HCT116 (cell line): ENCODE results near the gene IGF2R.

ENCODE experiments used
- CTCF ChIP-seq, 3 experiments: fragments of 200-600 bp in 1 of 3; sonication (generic) in 1 of 3; IDR thresholded peaks in 2 of 3; conservative IDR thresholded peaks in 1 of 3; 2 replicates each; pipeline ENCODE4 v1.5.1; 2012 to 2017; ENCODE audit warnings: low read depth in 2 of 3, low read length in 2 of 3, antibody characterized with exemption in 1 of 3, borderline replicate concordance in 1 of 3, control low read depth in 1 of 3, mild to moderate bottlenecking in 1 of 3, mixed read lengths in 1 of 3, mixed run types in 1 of 3, moderate library complexity in 1 of 3; ENCODE audit not compliant: insufficient read depth in 1 of 3
- EZH2 ChIP-seq: fragments of 200-600 bp; sonication (generic); IDR thresholded peaks from 2 replicates; pipeline ENCODE4 v1.6.1; 2017; ENCODE audit warnings: antibody characterized with exemption, mixed run types
- EZH2phosphoT487 ChIP-seq: fragments of 200-600 bp; IDR thresholded peaks from 2 replicates; pipeline ENCODE4 v1.6.1; 2018; ENCODE audit warnings: antibody characterized with exemption, borderline replicate concordance
- POLR2A ChIP-seq: IDR thresholded peaks from 2 replicates; pipeline ENCODE4 v1.7.0; 2011; ENCODE audit warnings: borderline replicate concordance; ENCODE audit not compliant: insufficient read depth, insufficient read length; ENCODE audit errors: extremely low read depth
- RAD21 ChIP-seq: IDR thresholded peaks from 2 replicates; pipeline ENCODE4 v1.6.1; 2012; ENCODE audit warnings: low read depth, mild to moderate bottlenecking
- SIN3A ChIP-seq: IDR thresholded peaks from 2 replicates; pipeline ENCODE4 v1.6.1; 2012; ENCODE audit warnings: low read depth
- ZFX ChIP-seq: fragments of 450-650 bp; IDR thresholded peaks from 2 replicates; pipeline ENCODE4 v1.6.1; 2017
- TF ChIP-seq, protein P1 (sequence below): IDR thresholded peaks from 2 replicates; pipeline ENCODE4 v1.6.1; 2012; ENCODE audit warnings: low read depth

DNA sequence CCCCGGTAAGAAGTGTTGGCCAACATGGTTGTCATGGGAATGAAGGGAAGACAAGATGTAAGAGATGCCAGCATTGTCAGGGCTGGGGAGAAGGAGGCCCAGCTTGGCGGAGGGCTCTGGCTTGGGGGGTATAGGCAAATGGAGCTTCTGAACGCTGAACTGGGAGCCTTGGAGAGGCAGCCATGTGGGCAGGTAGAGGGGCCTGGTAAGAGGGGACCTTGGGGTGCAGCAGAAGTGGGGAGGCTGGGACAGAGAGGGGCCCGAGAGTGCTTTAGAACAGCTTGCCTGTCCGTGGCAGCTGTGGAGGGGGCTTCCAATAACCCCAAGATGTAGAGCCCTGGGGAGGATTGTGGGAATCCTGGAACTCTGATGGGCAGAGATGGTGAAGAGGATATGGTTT is 155.7 kb downstream of the IGF2R start:
- TF ChIP-seq POLR2A = no peak
- no peak for TF ChIP-seq CTCF (IDR thresholded peaks at IDR 0.05 in 2 of 3, conservative IDR thresholded peaks at IDR 0.05 in 1 of 3; ENCODE audit: borderline replicate concordance in 1 of 3, insufficient read depth in 1 of 3, low read depth in 2 of 3, low read length in 2 of 3)
- TF ChIP-seq ZFX = no peak
- TF ChIP-seq EZH2 = no peak
- no peak for TF ChIP-seq EZH2phosphoT487
- TF ChIP-seq RAD21 = no peak
- TF ChIP-seq SIN3A = no peak
- TF ChIP-seq, protein P1, sequence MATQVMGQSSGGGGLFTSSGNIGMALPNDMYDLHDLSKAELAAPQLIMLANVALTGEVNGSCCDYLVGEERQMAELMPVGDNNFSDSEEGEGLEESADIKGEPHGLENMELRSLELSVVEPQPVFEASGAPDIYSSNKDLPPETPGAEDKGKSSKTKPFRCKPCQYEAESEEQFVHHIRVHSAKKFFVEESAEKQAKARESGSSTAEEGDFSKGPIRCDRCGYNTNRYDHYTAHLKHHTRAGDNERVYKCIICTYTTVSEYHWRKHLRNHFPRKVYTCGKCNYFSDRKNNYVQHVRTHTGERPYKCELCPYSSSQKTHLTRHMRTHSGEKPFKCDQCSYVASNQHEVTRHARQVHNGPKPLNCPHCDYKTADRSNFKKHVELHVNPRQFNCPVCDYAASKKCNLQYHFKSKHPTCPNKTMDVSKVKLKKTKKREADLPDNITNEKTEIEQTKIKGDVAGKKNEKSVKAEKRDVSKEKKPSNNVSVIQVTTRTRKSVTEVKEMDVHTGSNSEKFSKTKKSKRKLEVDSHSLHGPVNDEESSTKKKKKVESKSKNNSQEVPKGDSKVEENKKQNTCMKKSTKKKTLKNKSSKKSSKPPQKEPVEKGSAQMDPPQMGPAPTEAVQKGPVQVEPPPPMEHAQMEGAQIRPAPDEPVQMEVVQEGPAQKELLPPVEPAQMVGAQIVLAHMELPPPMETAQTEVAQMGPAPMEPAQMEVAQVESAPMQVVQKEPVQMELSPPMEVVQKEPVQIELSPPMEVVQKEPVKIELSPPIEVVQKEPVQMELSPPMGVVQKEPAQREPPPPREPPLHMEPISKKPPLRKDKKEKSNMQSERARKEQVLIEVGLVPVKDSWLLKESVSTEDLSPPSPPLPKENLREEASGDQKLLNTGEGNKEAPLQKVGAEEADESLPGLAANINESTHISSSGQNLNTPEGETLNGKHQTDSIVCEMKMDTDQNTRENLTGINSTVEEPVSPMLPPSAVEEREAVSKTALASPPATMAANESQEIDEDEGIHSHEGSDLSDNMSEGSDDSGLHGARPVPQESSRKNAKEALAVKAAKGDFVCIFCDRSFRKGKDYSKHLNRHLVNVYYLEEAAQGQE = no peak
